CD4-positive, alpha-beta T cell (primary cell): ENCODE results near the gene SSB. TPM values are rescaled to one million over a fixed set of nuclear protein-coding genes. Genes with fewer than 3 reads are reported as not detected.
"Not testable (repeated sequence)": the region's sequence is repeated elsewhere in the genome, so short reads cannot be mapped to it uniquely, and the experiment has no call there.

Experiments
- ATAC-seq: fragments of 200-7000 bp; cut with Tn5 transposase; one replicate; pipeline ENCODE4 v1.10.0; 2022; ENCODE audit warnings: mild to moderate bottlenecking; ENCODE audit not compliant: poor library complexity
- CTCF ChIA-PET: fragments of 350-600 bp; sonication (Branson Sonifier 250); formaldehyde crosslinking; loops from one replicate; lab custom pipeline; 2021; ENCODE audit warnings: antibody characterized with exemption, inconsistent platforms; lab: Charles Lee
- POLR2A ChIA-PET: fragments of 350-600 bp; sonication (Branson Sonifier 250); formaldehyde crosslinking; loops from one replicate; lab custom pipeline; 2021; ENCODE audit warnings: antibody characterized with exemption, inconsistent platforms; lab: Charles Lee
- DNase-seq, 14 experiments: peaks; one replicate each; pipeline ENCODE4 v3.0.0-alpha.2; 2013 to 2020; ENCODE audit warnings: mixed read lengths in 2 of 14
- H3K27ac ChIP-seq, 2 donors: one replicate each; pipeline versions ENCODE4 v1.5.1 to v1.7.0; 2013; ENCODE audit warnings: low read length in 2 of 2, low read depth in 1 of 2, mild to moderate bottlenecking in 1 of 2
- H3K27me3 ChIP-seq, 2 experiments: 1 replicate in 1 of 2; 2 replicates in 1 of 2; pipeline versions ENCODE4 v1.6.1 to v1.7.0; 2013; ENCODE audit warnings: low read length in 2 of 2, control low read depth in 1 of 2, mild to moderate bottlenecking in 1 of 2, moderate library complexity in 1 of 2; ENCODE audit not compliant: insufficient read depth in 2 of 2, control insufficient read depth in 1 of 2
- H3K36me3 ChIP-seq: one replicate; pipeline ENCODE4 v1.6.1; 2013; ENCODE audit warnings: low read length, control low read depth; ENCODE audit not compliant: insufficient read depth
- H3K4me1 ChIP-seq: one replicate; pipeline ENCODE4 v1.6.1; 2013; ENCODE audit warnings: low read length, control low read depth; ENCODE audit not compliant: insufficient read depth
- H3K4me3 ChIP-seq: one replicate; pipeline ENCODE4 v1.5.1; 2013; ENCODE audit warnings: mild to moderate bottlenecking, low read length, moderate library complexity
- H3K9me3 ChIP-seq, 2 experiments: 1 replicate in 1 of 2; 2 replicates in 1 of 2; pipeline versions ENCODE4 v1.6.1 to v1.7.0; 2013; ENCODE audit warnings: low read length in 2 of 2, mild to moderate bottlenecking in 2 of 2, control low read depth in 1 of 2, moderate library complexity in 1 of 2; ENCODE audit not compliant: control insufficient read depth in 1 of 2, insufficient read depth in 1 of 2
- H3K27ac Mint-ChIP-seq: one replicate; pipeline ENCODE4 v1.8.0; 2020; ENCODE audit warnings: mixed read lengths
- H3K27me3 Mint-ChIP-seq: one replicate; pipeline ENCODE4 v1.8.0; 2021; ENCODE audit warnings: mixed read lengths
- H3K36me3 Mint-ChIP-seq: one replicate; pipeline ENCODE4 v1.8.0; 2021; ENCODE audit warnings: low read depth, mixed read lengths
- H3K4me1 Mint-ChIP-seq: one replicate; pipeline ENCODE4 v1.8.0; 2021; ENCODE audit warnings: low read depth, mixed read lengths
- H3K4me3 Mint-ChIP-seq: one replicate; pipeline ENCODE4 v1.8.0; 2020; ENCODE audit warnings: mild to moderate bottlenecking, mixed read lengths
- H3K9me3 Mint-ChIP-seq: one replicate; pipeline ENCODE4 v1.8.0; 2020; ENCODE audit warnings: mixed read lengths
- CTCF ChIP-seq: fragments of 200-600 bp; IDR thresholded peaks from one replicate; pipeline ENCODE4 v1.8.0; 2022; ENCODE audit warnings: antibody characterized with exemption, mild to moderate bottlenecking
- intact Hi-C, 2 experiments: fragments of 100-400 bp; cut with DNase I in 1 of 2; cut with micrococcal nuclease in 1 of 2; formaldehyde crosslinking; loops; one replicate each; pipeline versions ENCODE4 v1.15.1 to v1.9.0; 2023 to 2025; cut with DNase I, micrococcal nuclease
- total RNA-seq, 174 experiments: library from RNA in 2 of 174; stranded (reverse) in 2 of 174; gene quantifications; one replicate each; pipeline ENCODE4 v1.2.3 and lab custom pipeline; 2021 to 2026

Gene SSB
- total RNA-seq, 2 experiments from 2014 or later, result 174 to 181 TPM

GRCh38 chr2:169806586-169806985, 7.9 kb downstream of the SSB start:
- no peak for ATAC-seq
- H3K4me1 ChIP-seq, result peaks cover 13% of the 10 kb centered on the region
- TF ChIP-seq CTCF, result no peak
- POLR2A ChIA-PET, result no interaction called here
- Mint-ChIP-seq H3K27me3 (no peaks in the 10 kb centered on the region), H3K9me3 (no peaks in the 10 kb centered on the region), H3K4me3 (no peak overlapping the region), H3K36me3 (peaks cover 78% of the 10 kb centered on the region), H3K27ac (no peak overlapping the region), H3K4me1 (peaks cover 19% of the 10 kb centered on the region)
- H3K27me3 ChIP-seq, result no peaks in the 10 kb centered on the region
- no peak for DNase-seq
- H3K36me3 ChIP-seq, result peaks cover 88% of the 10 kb centered on the region
- CTCF ChIA-PET, result no interaction called here
- H3K27ac ChIP-seq, result no peak overlapping the region
- H3K9me3 ChIP-seq, result no peaks in the 10 kb centered on the region
- no peak overlapping the region for H3K4me3 ChIP-seq
- intact Hi-C loops, result no loop called here

- TF ChIP-seq CTCF, result no peak
- Mint-ChIP-seq H3K36me3 (peaks cover 79% of the 10 kb centered on the region), H3K4me3 (no peak overlapping the region), H3K27me3 (no peaks in the 10 kb centered on the region), H3K4me1 (peaks cover 4% of the 10 kb centered on the region), H3K9me3 (no peaks in the 10 kb centered on the region), H3K27ac (no peak overlapping the region)
- Histone ChIP-seq H3K36me3 (peaks cover 89% of the 10 kb centered on the region), H3K4me3 (no peak overlapping the region), H3K27ac (no peak overlapping the region), H3K9me3 (no peaks in the 10 kb centered on the region), H3K27me3 (no peaks in the 10 kb centered on the region), H3K4me1 (peaks cover 7% of the 10 kb centered on the region)
- intact Hi-C loops, result no loop called here
- ATAC-seq, result no peak
- no peak for DNase-seq
- CTCF ChIA-PET, result interaction anchor here (0.9 kb wide), 1 partner anchor 16 kb away, joined by 6 read pairs; the partner anchor contains the start of gene METTL5
- POLR2A ChIA-PET, result no interaction called here
These were observed 9.6 kb downstream of the SSB start for GRCh38 chr2:169808221-169808620.

- Histone ChIP-seq H3K36me3 (peaks cover 74% of the 10 kb centered on the region), H3K4me3 (no peak overlapping the region), H3K27ac (no peak overlapping the region), H3K9me3 (peaks cover 0 to 4% of the 10 kb centered on the region in 2 experiments), H3K4me1 (no peaks in the 10 kb centered on the region), H3K27me3 (no peaks in the 10 kb centered on the region)
- POLR2A ChIA-PET, result interaction anchor here (1.1 to 1.3 kb wide), 2 partner anchors 9 to 11 kb away, joined by 4 to 5 read pairs; partner anchors contain the start of genes METTL5 and UBR3
- no peak overlapping the region for H3K4me3 Mint-ChIP-seq
- intact Hi-C loops, result no loop called here
- DNase-seq (no peak), ATAC-seq (no peak)
- TF ChIP-seq CTCF, result no peak
- H3K27me3 Mint-ChIP-seq, result no peaks in the 10 kb centered on the region
- peak overlapping the region; percentile 33 for H3K27ac Mint-ChIP-seq
- H3K4me1 Mint-ChIP-seq, result peaks cover 14% of the 10 kb centered on the region
- H3K9me3 Mint-ChIP-seq, result no peaks in the 10 kb centered on the region
- H3K36me3 Mint-ChIP-seq, result peaks cover 93% of the 10 kb centered on the region
- CTCF ChIA-PET, result interaction anchor here (4.6 kb wide), 1 partner anchor 8 kb away, joined by 21 read pairs; the partner anchor contains the start of gene METTL5
These were observed 17.2 kb downstream of the SSB start for GRCh38 chr2:169815849-169816248.

GRCh38 chr2:169816961-169817360, 18.3 kb downstream of the SSB start:
- Mint-ChIP-seq H3K4me1 (peaks cover 24% of the 10 kb centered on the region), H3K36me3 (peaks cover 92% of the 10 kb centered on the region), H3K27ac (peak overlapping the region; percentile 33)
- ATAC-seq, intact Hi-C loops, H3K27me3 Mint-ChIP-seq, H3K9me3 ChIP-seq, H3K27me3 ChIP-seq, H3K27ac ChIP-seq, POLR2A ChIA-PET, DNase-seq, H3K4me3 Mint-ChIP-seq, H3K4me1 ChIP-seq, H3K4me3 ChIP-seq, H3K9me3 Mint-ChIP-seq, CTCF ChIA-PET: not testable (repeated sequence)
- peaks cover 68% of the 10 kb centered on the region for H3K36me3 ChIP-seq

- H3K27ac ChIP-seq, H3K27me3 ChIP-seq, H3K4me3 ChIP-seq, ATAC-seq, DNase-seq, H3K9me3 ChIP-seq, H3K27ac Mint-ChIP-seq, H3K4me3 Mint-ChIP-seq, H3K4me1 ChIP-seq, CTCF ChIA-PET, H3K9me3 Mint-ChIP-seq, H3K27me3 Mint-ChIP-seq, intact Hi-C loops: not testable (repeated sequence)
- Mint-ChIP-seq H3K36me3 (peaks cover 92% of the 10 kb centered on the region), H3K4me1 (peaks cover 28% of the 10 kb centered on the region)
- H3K36me3 ChIP-seq, result peaks cover 64% of the 10 kb centered on the region
- POLR2A ChIA-PET, result interaction anchor here (1.1 kb wide), 1 partner anchor 10 kb away, joined by 3 read pairs; the partner anchor contains the start of gene UBR3
These were observed 18.7 kb downstream of the SSB start for GRCh38 chr2:169817369-169817768.
